Esophagus squamous epithelium (tissue), 5 donors: ENCODE data around the gene HOXC5. TPM values are rescaled to one million over a fixed set of nuclear protein-coding genes. Genes with fewer than 3 reads are reported as not detected.
A peak's percentile ranks its signal among the peaks of the same experiment; 100 is the strongest.

ENCODE experiments used
- DNase-seq: peaks from one replicate; lab custom pipeline; 2025; lab: John Stamatoyannopoulos, UW
- H3K27ac ChIP-seq, 4 donors: fragments of 200-600 bp; sonication (generic); one replicate each; pipeline ENCODE4 v1.5.1; 2016 to 2019; ENCODE audit warnings: mild to moderate bottlenecking in 1 of 4
- H3K27me3 ChIP-seq, 4 donors: fragments of 200-600 bp; sonication (generic); 1 replicate in 3 of 4; 2 replicates in 1 of 4; pipeline versions ENCODE4 v1.5.1 to v1.6.0; 2017 to 2021; ENCODE audit warnings: antibody characterized with exemption in 1 of 4
- H3K36me3 ChIP-seq, 3 donors: fragments of 200-600 bp; sonication (generic); one replicate each; pipeline ENCODE4 v1.5.1; 2016 to 2019
- H3K4me1 ChIP-seq, 3 donors: fragments of 200-600 bp; sonication (generic); one replicate each; pipeline ENCODE4 v1.5.1; 2017 to 2019
- H3K4me3 ChIP-seq, 4 donors: fragments of 200-600 bp; sonication (generic); 1 replicate in 3 of 4; 2 replicates in 1 of 4; pipeline ENCODE4 v1.5.1; 2016 to 2019; ENCODE audit warnings: mild to moderate bottlenecking in 2 of 4, moderate library complexity in 1 of 4
- H3K9me3 ChIP-seq, 3 donors: fragments of 200-600 bp; sonication (generic); one replicate each; pipeline ENCODE4 v1.5.1; 2016 to 2019
- POLR2A ChIP-seq, 4 donors: fragments of 450-650 bp; IDR thresholded peaks; one replicate each; pipeline ENCODE4 v1.6.1; 2017; ENCODE audit warnings: antibody characterized with exemption in 4 of 4, mild to moderate bottlenecking in 4 of 4, moderate library complexity in 3 of 4
- WGBS, 2 donors: methylation state at CpG; one replicate each; pipeline ENCODE4 v1.1.5; 2018; 5-methylcytosine and 5-hydroxymethylcytosine counted together
- intact Hi-C: fragments of 100-400 bp; cut with DNase I; formaldehyde crosslinking; loops from one replicate; pipeline ENCODE4 v1.15.0; 2022
- total RNA-seq, 4 donors: library from RNA; depleted of rRNA; stranded (reverse); fragments of >200 nt; gene quantifications; one replicate each; pipeline ENCODE4 v1.1.0, GENCODE V29; 2016
- TF ChIP-seq, protein P1 (sequence below), 6 experiments: fragments of 450-650 bp in 4 of 6; fragments of 200-600 bp in 2 of 6; sonication (generic) in 2 of 6; IDR thresholded peaks; one replicate each; pipeline ENCODE4 v1.5.1; 2016 to 2019; ENCODE audit warnings: antibody characterized with exemption in 6 of 6, mild to moderate bottlenecking in 4 of 6, moderate library complexity in 4 of 6
- donor health status: DM: yes; HTN: yes; CAD: no.

The HOXC5 gene
- total RNA-seq, 4 donors from 2014 or later: 0.31 to 1.1 TPM; not detected in 2

DNA sequence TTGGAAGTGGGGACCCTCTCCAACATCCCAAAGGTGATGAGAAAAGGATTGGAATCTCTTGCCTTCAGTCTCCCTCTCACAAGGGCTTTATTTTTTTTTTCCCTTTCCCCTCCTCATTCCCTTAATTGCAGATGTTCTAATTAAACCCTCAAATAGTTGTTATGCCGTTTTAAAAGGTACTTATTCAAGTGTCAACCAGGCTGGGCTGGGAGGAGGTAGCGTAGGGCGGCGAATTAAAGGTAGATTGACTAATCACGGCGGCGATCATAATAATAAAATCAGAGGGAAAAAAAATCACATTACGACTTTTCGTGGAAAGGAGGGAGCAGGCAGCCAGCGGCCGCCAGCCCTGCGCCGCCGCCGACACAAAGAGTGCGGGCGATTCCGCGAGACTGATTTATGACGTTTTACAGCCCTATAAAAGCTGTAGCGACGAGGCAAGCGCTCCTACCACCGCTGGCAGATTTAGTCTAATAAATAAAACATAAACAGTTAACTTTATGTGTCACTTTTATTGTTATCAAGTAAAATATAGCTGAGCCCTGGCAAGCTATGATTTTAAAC, 19.1 kb downstream of the HOXC5 start:
- intact Hi-C loops: no loop called here
- Histone ChIP-seq H3K4me1 (peaks cover 13 to 95% (median 22%) of the 10 kb centered on the region in 3 donors), H3K27ac (peak overlapping the region; percentile 84 to 96 (median 90)), H3K27me3 (peaks cover 0 to 74% (median 2%) of the 10 kb centered on the region in 4 donors), H3K4me3 (peak overlapping the region in 3 of 4 donors; percentile 68 to 76 (median 70)), H3K36me3 (no peaks in the 10 kb centered on the region), H3K9me3 (no peaks in the 10 kb centered on the region)
- no peak for TF ChIP-seq POLR2A (IDR thresholded peaks at IDR 0.05)
- TF ChIP-seq, protein P1, sequence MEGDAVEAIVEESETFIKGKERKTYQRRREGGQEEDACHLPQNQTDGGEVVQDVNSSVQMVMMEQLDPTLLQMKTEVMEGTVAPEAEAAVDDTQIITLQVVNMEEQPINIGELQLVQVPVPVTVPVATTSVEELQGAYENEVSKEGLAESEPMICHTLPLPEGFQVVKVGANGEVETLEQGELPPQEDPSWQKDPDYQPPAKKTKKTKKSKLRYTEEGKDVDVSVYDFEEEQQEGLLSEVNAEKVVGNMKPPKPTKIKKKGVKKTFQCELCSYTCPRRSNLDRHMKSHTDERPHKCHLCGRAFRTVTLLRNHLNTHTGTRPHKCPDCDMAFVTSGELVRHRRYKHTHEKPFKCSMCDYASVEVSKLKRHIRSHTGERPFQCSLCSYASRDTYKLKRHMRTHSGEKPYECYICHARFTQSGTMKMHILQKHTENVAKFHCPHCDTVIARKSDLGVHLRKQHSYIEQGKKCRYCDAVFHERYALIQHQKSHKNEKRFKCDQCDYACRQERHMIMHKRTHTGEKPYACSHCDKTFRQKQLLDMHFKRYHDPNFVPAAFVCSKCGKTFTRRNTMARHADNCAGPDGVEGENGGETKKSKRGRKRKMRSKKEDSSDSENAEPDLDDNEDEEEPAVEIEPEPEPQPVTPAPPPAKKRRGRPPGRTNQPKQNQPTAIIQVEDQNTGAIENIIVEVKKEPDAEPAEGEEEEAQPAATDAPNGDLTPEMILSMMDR (IDR thresholded peaks at IDR 0.05): no peak
- WGBS, 2 donors: 14 to 45% methylated on average over 22 to 24 of the region's 24 CpGs
- DNase-seq: no peak

GRCh38 chr12:54052438-54053002, 19.7 kb downstream of the HOXC5 start:
- H3K4me3 ChIP-seq: peak overlapping the region in 3 of 4 donors; percentile 68 to 76 (median 70)
- no peaks in the 10 kb centered on the region for H3K36me3 ChIP-seq
- WGBS, 2 donors: 17 to 25% methylated on average over 6 to 8 of the region's 10 CpGs
- intact Hi-C loops: no loop called here
- H3K9me3 ChIP-seq: no peaks in the 10 kb centered on the region
- DNase-seq: no peak
- H3K27ac ChIP-seq: peak overlapping the region; percentile 84 to 96 (median 90)
- peaks cover 0 to 69% (median 2%) of the 10 kb centered on the region in 4 donors for H3K27me3 ChIP-seq
- TF ChIP-seq POLR2A (IDR thresholded peaks at IDR 0.05): no peak
- TF ChIP-seq, protein P1 (IDR thresholded peaks at IDR 0.05): no peak
- peaks cover 11 to 93% (median 22%) of the 10 kb centered on the region in 3 donors for H3K4me1 ChIP-seq

DNA sequence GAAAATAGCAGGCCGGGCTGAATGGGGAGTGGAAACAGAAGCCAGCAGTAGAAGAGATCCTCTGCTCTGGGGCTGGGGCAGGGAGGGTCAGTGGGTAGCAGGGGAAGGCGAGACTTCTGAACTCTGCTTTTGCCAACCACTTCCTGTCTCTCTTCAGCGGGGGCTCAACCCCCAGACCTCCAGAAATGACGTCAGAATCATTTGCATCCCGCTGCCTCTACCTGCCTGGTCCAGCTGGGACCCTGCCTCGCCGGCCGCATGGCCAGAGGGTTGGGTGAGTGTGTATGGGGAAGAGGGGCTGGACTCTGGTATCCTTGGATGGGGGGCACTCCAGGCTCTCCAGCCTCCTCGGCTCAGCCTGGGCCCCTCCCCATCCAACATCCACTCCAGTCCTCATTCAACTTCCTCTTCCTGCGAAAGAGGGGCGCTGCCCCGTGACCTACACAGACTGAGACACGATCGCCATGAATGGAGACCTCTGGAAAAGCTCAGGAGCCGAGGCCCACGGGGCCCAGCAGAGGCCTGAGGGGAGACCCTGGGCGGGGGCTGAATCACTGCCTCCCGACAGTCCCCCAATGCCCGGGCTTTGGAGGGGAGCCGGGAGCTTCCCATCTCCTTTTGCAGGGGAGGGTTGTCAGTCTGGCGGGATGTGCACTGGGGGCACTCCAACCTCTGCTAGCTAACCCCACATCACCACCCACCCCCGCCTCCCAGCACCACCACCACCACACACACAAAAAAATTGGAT, 20.3 kb downstream of the HOXC5 start:
- intact Hi-C loops: no loop called here
- peak overlapping the region; percentile 53 to 76 (median 69) for H3K4me3 ChIP-seq
- peaks cover 0 to 65% (median 0%) of the 10 kb centered on the region in 4 donors for H3K27me3 ChIP-seq
- WGBS, 2 donors: 0% methylated on average over 3 of the region's 22 CpGs; no CpG with 5 or more reads in 1 of the 2 donors
- no peak for TF ChIP-seq POLR2A (IDR thresholded peaks at IDR 0.05)
- TF ChIP-seq, protein P1 (IDR thresholded peaks at IDR 0.05): no peak
- peaks cover 11 to 88% (median 22%) of the 10 kb centered on the region in 3 donors for H3K4me1 ChIP-seq
- peak overlapping the region; percentile 84 to 96 (median 90) for H3K27ac ChIP-seq
- no peak for DNase-seq
- H3K9me3 ChIP-seq: no peaks in the 10 kb centered on the region
- no peaks in the 10 kb centered on the region for H3K36me3 ChIP-seq

DNA sequence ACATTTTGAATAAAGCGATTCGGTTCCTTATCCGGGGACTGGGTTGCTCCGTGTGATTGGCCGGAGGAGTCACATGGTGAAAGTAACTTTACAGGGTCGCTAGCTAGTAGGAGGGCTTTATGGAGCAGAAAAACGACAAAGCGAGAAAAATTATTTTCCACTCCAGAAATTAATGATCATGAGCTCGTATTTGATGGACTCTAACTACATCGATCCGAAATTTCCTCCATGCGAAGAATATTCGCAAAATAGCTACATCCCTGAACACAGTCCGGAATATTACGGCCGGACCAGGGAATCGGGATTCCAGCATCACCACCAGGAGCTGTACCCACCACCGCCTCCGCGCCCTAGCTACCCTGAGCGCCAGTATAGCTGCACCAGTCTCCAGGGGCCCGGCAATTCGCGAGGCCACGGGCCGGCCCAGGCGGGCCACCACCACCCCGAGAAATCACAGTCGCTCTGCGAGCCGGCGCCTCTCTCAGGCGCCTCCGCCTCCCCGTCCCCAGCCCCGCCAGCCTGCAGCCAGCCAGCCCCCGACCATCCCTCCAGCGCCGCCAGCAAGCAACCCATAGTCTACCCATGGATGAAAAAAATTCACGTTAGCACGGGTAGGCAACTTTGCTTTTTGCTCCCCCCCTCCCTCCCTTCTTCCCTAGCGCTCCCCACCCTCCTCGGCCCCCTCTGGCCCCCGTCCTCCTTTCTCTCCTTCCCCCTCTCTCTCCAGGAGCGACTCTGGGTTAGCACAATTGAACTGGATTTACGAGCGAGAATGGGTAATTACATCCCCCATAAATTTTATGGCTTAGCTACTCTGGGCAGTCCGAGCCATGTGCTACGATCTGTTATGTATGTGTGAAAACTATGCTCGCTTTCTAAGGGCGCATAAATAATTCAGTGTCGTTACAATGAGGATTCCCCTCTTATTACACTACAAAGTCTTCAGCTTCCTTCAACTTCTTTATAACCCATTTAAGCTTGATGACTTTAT, 21.2 kb downstream of the HOXC5 start, which contains the start of gene HOXC4:
Gene HOXC4 (plus strand): TSS at position 85 of the 991 bp plus-strand sequence. CDS start 88 bp downstream, at position 173.
- peak within 1 kb of the TSS; percentile 84 to 96 (median 90) for H3K27ac ChIP-seq
- no peaks in the 10 kb centered on the region for H3K9me3 ChIP-seq
- DNase-seq: no peak
- H3K4me3 ChIP-seq: peak within 1 kb of the TSS; percentile 53 to 76 (median 69)
- H3K36me3 ChIP-seq: no peaks in the 10 kb centered on the region
- 3 to 4% methylated on average over 27 to 31 of the region's 52 CpGs for WGBS, 2 donors
- H3K4me1 ChIP-seq: peaks cover 11 to 80% (median 22%) of the 10 kb centered on the region in 3 donors
- intact Hi-C loops: no loop called here
- H3K27me3 ChIP-seq: peaks cover 0 to 56% (median 0%) of the 10 kb centered on the region in 4 donors
- TF ChIP-seq, protein P1 (IDR thresholded peaks at IDR 0.05): peak in 1 of 6 experiments; percentile 6
- TF ChIP-seq POLR2A (IDR thresholded peaks at IDR 0.05): no peak
